H9 (cell line): Measurements from ENCODE around the gene TRPM3. TPM values are rescaled to one million over a fixed set of nuclear protein-coding genes. Genes with fewer than 3 reads are reported as not detected.

Source experiments
- DNase-seq: peaks from one replicate; pipeline ENCODE4 v3.0.0-alpha.2; 2017
- H2AFZ ChIP-seq: one replicate; pipeline ENCODE4 v1.6.1; 2013; ENCODE audit warnings: mild to moderate bottlenecking, low read length, control low read depth, moderate library complexity
- H2AK5ac ChIP-seq: 2 replicates; pipeline ENCODE4 v1.6.1; 2013; ENCODE audit warnings: low read length, control low read depth, mixed read lengths; ENCODE audit not compliant: insufficient read length
- H2BK120ac ChIP-seq: one replicate; pipeline ENCODE4 v1.6.1; 2013; ENCODE audit warnings: low read depth, mild to moderate bottlenecking, low read length, control low read depth, inconsistent platforms; ENCODE audit not compliant: poor library complexity, severe bottlenecking
- H2BK12ac ChIP-seq: 2 replicates; pipeline ENCODE4 v1.6.1; 2013; ENCODE audit warnings: low read length, control low read depth, mixed read lengths, low read depth; ENCODE audit not compliant: insufficient read length
- H2BK15ac ChIP-seq: 2 replicates; pipeline ENCODE4 v1.6.1; 2013; ENCODE audit warnings: low read depth, low read length, control low read depth
- H2BK20ac ChIP-seq: one replicate; pipeline ENCODE4 v1.6.1; 2013; ENCODE audit warnings: low read depth, mild to moderate bottlenecking, low read length, control low read depth, inconsistent platforms; ENCODE audit not compliant: poor library complexity, severe bottlenecking
- H2BK5ac ChIP-seq: 2 replicates; pipeline ENCODE4 v1.6.1; 2013; ENCODE audit warnings: low read length, control low read depth, mixed read lengths; ENCODE audit not compliant: insufficient read length
- H3K14ac ChIP-seq: 2 replicates; pipeline ENCODE4 v1.6.1; 2013; ENCODE audit warnings: low read length, control low read depth; ENCODE audit not compliant: insufficient read depth
- H3K18ac ChIP-seq: 2 replicates; pipeline ENCODE4 v1.6.1; 2013; ENCODE audit warnings: low read depth, mild to moderate bottlenecking, mixed read lengths, low read length, control low read depth; ENCODE audit not compliant: insufficient read length
- H3K23ac ChIP-seq: 2 replicates; pipeline ENCODE4 v1.6.1; 2013; ENCODE audit warnings: low read length, control low read depth, mixed read lengths, low read depth; ENCODE audit not compliant: insufficient read length
- H3K23me2 ChIP-seq: 2 replicates; pipeline ENCODE4 v1.6.1; 2013; ENCODE audit warnings: low read depth, mild to moderate bottlenecking, mixed read lengths, low read length, control low read depth; ENCODE audit not compliant: insufficient read length, poor library complexity, severe bottlenecking
- H3K27ac ChIP-seq: 2 replicates; pipeline ENCODE4 v1.5.1; 2013; ENCODE audit warnings: low read length, control low read depth, mixed read lengths, low read depth; ENCODE audit not compliant: insufficient read length
- H3K27me3 ChIP-seq: 2 replicates; pipeline ENCODE4 v1.6.1; 2013; ENCODE audit warnings: low read length, control low read depth, inconsistent platforms; ENCODE audit not compliant: insufficient read depth
- H3K4ac ChIP-seq: 2 replicates; pipeline ENCODE4 v1.6.1; 2013; ENCODE audit warnings: low read depth, mild to moderate bottlenecking, control low read depth, inconsistent platforms, low read length, moderate library complexity
- H3K4me1 ChIP-seq: 2 replicates; pipeline ENCODE4 v1.6.1; 2013; ENCODE audit warnings: low read length, control low read depth, inconsistent platforms; ENCODE audit not compliant: insufficient read depth
- H3K4me2 ChIP-seq: 2 replicates; pipeline ENCODE4 v1.6.1; 2013; ENCODE audit warnings: low read length, control low read depth, mixed read lengths; ENCODE audit not compliant: insufficient read length, insufficient read depth
- H3K56ac ChIP-seq: 2 replicates; pipeline ENCODE4 v1.6.1; 2013; ENCODE audit warnings: low read depth, mild to moderate bottlenecking, mixed read lengths, low read length, control low read depth; ENCODE audit not compliant: insufficient read length
- H3K79me1 ChIP-seq: 2 replicates; pipeline ENCODE4 v1.6.1; 2013; ENCODE audit warnings: low read depth, mild to moderate bottlenecking, moderate library complexity, low read length, control low read depth, inconsistent platforms; ENCODE audit not compliant: insufficient read depth, poor library complexity, severe bottlenecking
- H3K79me2 ChIP-seq: 2 replicates; pipeline ENCODE4 v1.6.1; 2013; ENCODE audit warnings: low read length, control low read depth, inconsistent platforms; ENCODE audit not compliant: insufficient read depth
- H3K9ac ChIP-seq: 2 replicates; pipeline ENCODE4 v1.6.1; 2013; ENCODE audit warnings: low read length, control low read depth, mixed read lengths; ENCODE audit not compliant: insufficient read length; ENCODE audit errors: extremely low read depth
- H3K9me3 ChIP-seq: one replicate; pipeline ENCODE4 v1.6.1; 2013; ENCODE audit warnings: low read depth, low read length, inconsistent platforms; ENCODE audit not compliant: control insufficient read depth
- H3T11ph ChIP-seq: one replicate; pipeline ENCODE4 v1.6.1; 2013; ENCODE audit warnings: mild to moderate bottlenecking, low read length, control low read depth, inconsistent platforms
- H4K20me1 ChIP-seq: one replicate; pipeline ENCODE4 v1.6.1; 2013; ENCODE audit not compliant: control insufficient read depth, insufficient read length, insufficient read depth
- H4K5ac ChIP-seq: 2 replicates; pipeline ENCODE4 v1.6.1; 2013; ENCODE audit warnings: low read depth, mild to moderate bottlenecking, mixed read lengths, low read length, control low read depth; ENCODE audit not compliant: insufficient read length
- H4K8ac ChIP-seq: replicated peaks from 2 replicates; pipeline ENCODE4 v1.6.1; 2013; ENCODE audit warnings: low read length, control low read depth, mixed read lengths, low read depth; ENCODE audit not compliant: insufficient read length
- H4K91ac ChIP-seq: 2 replicates; pipeline ENCODE4 v1.6.1; 2013; ENCODE audit warnings: low read depth, mild to moderate bottlenecking, moderate library complexity, mixed read lengths, low read length, control low read depth; ENCODE audit not compliant: insufficient read length
- H3K27ac Mint-ChIP-seq, 3 experiments: 2 replicates in 2 of 3; 3 replicates in 1 of 3; pipeline ENCODE4 v1.8.0; 2020 to 2021; ENCODE audit warnings: mixed read lengths in 3 of 3, mild to moderate bottlenecking in 1 of 3, moderate library complexity in 1 of 3
- H3K27me3 Mint-ChIP-seq: 2 replicates; pipeline ENCODE4 v1.8.0; 2021; ENCODE audit warnings: low read depth, mild to moderate bottlenecking, moderate library complexity, mixed read lengths
- H3K36me3 Mint-ChIP-seq, 3 experiments: 2 replicates in 2 of 3; 3 replicates in 1 of 3; pipeline ENCODE4 v1.8.0; 2020 to 2021; ENCODE audit warnings: low read depth in 3 of 3, mixed read lengths in 3 of 3; ENCODE audit not compliant: insufficient read depth in 1 of 3
- H3K4me1 Mint-ChIP-seq, 2 experiments: 2 replicates each; pipeline ENCODE4 v1.8.0; 2020; ENCODE audit warnings: mixed read lengths in 2 of 2
- H3K4me3 Mint-ChIP-seq, 2 experiments: 2 replicates in 1 of 2; 3 replicates in 1 of 2; pipeline ENCODE4 v1.8.0; 2020 to 2021; ENCODE audit warnings: mild to moderate bottlenecking in 2 of 2, mixed read lengths in 2 of 2, moderate library complexity in 1 of 2
- H3K9me3 Mint-ChIP-seq, 2 experiments: 2 replicates in 1 of 2; 3 replicates in 1 of 2; pipeline ENCODE4 v1.8.0; 2020; ENCODE audit warnings: mild to moderate bottlenecking in 2 of 2, mixed read lengths in 2 of 2, moderate library complexity in 1 of 2
- WGBS: extraction: QIAGEN DNeasy Blood & Tissue Kit; methylation state at CpG from one replicate; pipeline ENCODE4 v1.1.7; 2013; ENCODE audit warnings: missing lambda C conversion rate, low lambda C conversion rate, mixed read lengths; ENCODE audit not compliant: insufficient read length; ENCODE audit errors: extremely low coverage; 5-methylcytosine and 5-hydroxymethylcytosine counted together
- total RNA-seq: library from RNA; stranded (reverse); gene quantifications from 2 replicates; pipeline ENCODE4 v1.2.1, GENCODE V29; 2021
- TF ChIP-seq, protein P1 (sequence below): fragments of 200-600 bp; sonication (generic); conservative IDR thresholded peaks from 3 replicates; pipeline ENCODE4 v1.8.0; 2021; ENCODE audit warnings: antibody characterized with exemption, mild to moderate bottlenecking

Gene TRPM3
- total RNA-seq, 1 experiment from 2014 or later: 10.3 TPM

DNA sequence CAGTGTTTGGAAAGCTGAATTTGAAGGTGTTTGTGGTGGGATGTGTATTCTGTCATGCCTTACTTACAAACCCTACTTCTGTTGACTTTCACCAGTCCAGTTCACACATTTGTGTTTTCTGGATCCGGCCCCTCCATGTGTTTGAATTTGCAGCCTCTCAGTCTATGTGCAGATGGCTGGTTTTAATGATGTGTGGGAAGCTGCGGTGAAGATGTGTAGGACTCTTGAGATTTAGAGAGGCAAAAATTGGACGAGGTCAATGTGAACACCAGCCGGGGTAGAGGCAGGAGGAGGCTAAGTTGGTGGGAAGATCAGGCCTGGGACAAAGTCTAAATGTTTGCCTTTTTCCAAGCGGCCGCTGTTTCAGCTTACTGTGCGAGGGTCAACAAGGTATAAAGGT, 591.6 kb downstream of the TRPM3 start:
- Mint-ChIP-seq H3K36me3 (peaks cover 0 to 8% (median 0%) of the 10 kb centered on the region in 3 experiments; a peak in 3 of 7 replicates), H3K4me3 (no peak overlapping the region), H3K27me3 (no peaks in the 10 kb centered on the region), H3K4me1 (peaks cover 13 to 20% of the 10 kb centered on the region in 2 experiments), H3K9me3 (peaks cover 2 to 3% of the 10 kb centered on the region in 2 experiments; a peak in 3 of 5 replicates), H3K27ac (no peak overlapping the region)
- no peak overlapping the region for H3K4ac ChIP-seq
- no peak overlapping the region for H3K18ac ChIP-seq
- TF ChIP-seq, protein P1, sequence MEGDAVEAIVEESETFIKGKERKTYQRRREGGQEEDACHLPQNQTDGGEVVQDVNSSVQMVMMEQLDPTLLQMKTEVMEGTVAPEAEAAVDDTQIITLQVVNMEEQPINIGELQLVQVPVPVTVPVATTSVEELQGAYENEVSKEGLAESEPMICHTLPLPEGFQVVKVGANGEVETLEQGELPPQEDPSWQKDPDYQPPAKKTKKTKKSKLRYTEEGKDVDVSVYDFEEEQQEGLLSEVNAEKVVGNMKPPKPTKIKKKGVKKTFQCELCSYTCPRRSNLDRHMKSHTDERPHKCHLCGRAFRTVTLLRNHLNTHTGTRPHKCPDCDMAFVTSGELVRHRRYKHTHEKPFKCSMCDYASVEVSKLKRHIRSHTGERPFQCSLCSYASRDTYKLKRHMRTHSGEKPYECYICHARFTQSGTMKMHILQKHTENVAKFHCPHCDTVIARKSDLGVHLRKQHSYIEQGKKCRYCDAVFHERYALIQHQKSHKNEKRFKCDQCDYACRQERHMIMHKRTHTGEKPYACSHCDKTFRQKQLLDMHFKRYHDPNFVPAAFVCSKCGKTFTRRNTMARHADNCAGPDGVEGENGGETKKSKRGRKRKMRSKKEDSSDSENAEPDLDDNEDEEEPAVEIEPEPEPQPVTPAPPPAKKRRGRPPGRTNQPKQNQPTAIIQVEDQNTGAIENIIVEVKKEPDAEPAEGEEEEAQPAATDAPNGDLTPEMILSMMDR: no peak
- no peaks in the 10 kb centered on the region for H3K79me2 ChIP-seq
- H2BK120ac ChIP-seq: no peak overlapping the region
- no peaks in the 10 kb centered on the region for H4K20me1 ChIP-seq
- no peak overlapping the region for H3K9ac ChIP-seq
- H3T11ph ChIP-seq: no peak overlapping the region
- no peak overlapping the region for H3K14ac ChIP-seq
- no peak overlapping the region for H3K27ac ChIP-seq
- H2BK12ac ChIP-seq: no peak overlapping the region
- no peak overlapping the region for H2BK5ac ChIP-seq
- no peaks in the 10 kb centered on the region for H3K9me3 ChIP-seq
- no peak overlapping the region for H4K8ac ChIP-seq
- peaks cover 3% of the 10 kb centered on the region; the same call in 1 of the 2 replicates for H3K4me1 ChIP-seq
- H3K23ac ChIP-seq: no peak overlapping the region
- H4K5ac ChIP-seq: no peak overlapping the region
- H3K4me2 ChIP-seq: no peak overlapping the region
- H2AFZ ChIP-seq: no peak overlapping the region
- no peak for DNase-seq
- no peaks in the 10 kb centered on the region for H3K79me1 ChIP-seq
- H4K91ac ChIP-seq: no peak overlapping the region
- no peak overlapping the region for H2AK5ac ChIP-seq
- no peak overlapping the region for H3K56ac ChIP-seq
- no peak overlapping the region for H2BK15ac ChIP-seq
- no peak overlapping the region for H2BK20ac ChIP-seq
- WGBS: no CpG with 5 or more reads among the region's 7 CpGs
- H3K27me3 ChIP-seq: no peaks in the 10 kb centered on the region
- H3K23me2 ChIP-seq: no peaks in the 10 kb centered on the region
